OCI-LY7 (cell line): ENCODE data around the gene GPRIN2. TPM values are rescaled to one million over a fixed set of nuclear protein-coding genes. Genes with fewer than 3 reads are reported as not detected.

Experiments used
- BruUV-seq: library from RNA; stranded (reverse); fragments of 400-500 nt; replicated peaks from 2 replicates; lab custom pipeline; 2021; lab: Mats Ljungman, UMichigan
- CTCF ChIA-PET: fragments of 300-600 bp; sonication (Branson Sonifier 250); formaldehyde crosslinking; loops from one replicate; lab custom pipeline; 2022; ENCODE audit warnings: antibody characterized with exemption; ENCODE audit not compliant: unreplicated experiment; lab: Charles Lee
- POLR2A ChIA-PET: fragments of 300-600 bp; sonication (Branson Sonifier 250); formaldehyde crosslinking; loops from one replicate; lab custom pipeline; 2022; ENCODE audit warnings: antibody characterized with exemption; lab: Charles Lee
- DNase-seq: peaks from one replicate; pipeline ENCODE4 v3.0.0-alpha.2; 2015; ENCODE audit warnings: low spot score
- H2AFZ ChIP-seq: fragments of 200-600 bp; sonication (generic), shearing (Covaris generic); 2 replicates; pipeline ENCODE4 v1.6.1; 2014; ENCODE audit warnings: mild to moderate bottlenecking, antibody characterized with exemption, low read length, moderate library complexity
- H3K27ac ChIP-seq: fragments of 200-600 bp; sonication (generic); 2 replicates; pipeline ENCODE4 v1.5.1; 2014; ENCODE audit warnings: mixed run types, low read depth, mild to moderate bottlenecking, moderate library complexity, low read length, inconsistent platforms; ENCODE audit not compliant: poor library complexity, severe bottlenecking
- H3K36me3 ChIP-seq: fragments of 200-600 bp; sonication (generic); 2 replicates; pipeline ENCODE4 v1.6.1; 2014; ENCODE audit warnings: mild to moderate bottlenecking, antibody characterized with exemption, low read length, moderate library complexity, mixed read lengths; ENCODE audit not compliant: insufficient read depth
- H3K4me1 ChIP-seq: fragments of 200-600 bp; sonication (generic); 2 replicates; pipeline ENCODE4 v1.5.1; 2014; ENCODE audit warnings: mild to moderate bottlenecking, low read length; ENCODE audit not compliant: insufficient read depth, poor library complexity, severe bottlenecking
- H3K4me2 ChIP-seq: fragments of 200-600 bp; sonication (generic); 2 replicates; pipeline ENCODE4 v1.6.1; 2014; ENCODE audit warnings: mild to moderate bottlenecking, low read length
- H3K4me3 ChIP-seq: fragments of 200-600 bp; sonication (generic); 2 replicates; pipeline ENCODE4 v1.5.1; 2014; ENCODE audit warnings: mild to moderate bottlenecking, low read depth, low read length; ENCODE audit not compliant: poor library complexity, severe bottlenecking
- H3K79me2 ChIP-seq: fragments of 200-600 bp; sonication (generic); 2 replicates; pipeline ENCODE4 v1.6.1; 2016; ENCODE audit warnings: low read depth, mild to moderate bottlenecking, low read length, moderate library complexity, mixed read lengths; ENCODE audit not compliant: insufficient read depth
- H3K9me2 ChIP-seq: fragments of 200-600 bp; sonication (generic); 2 replicates; pipeline ENCODE4 v1.6.1; 2016; ENCODE audit warnings: mild to moderate bottlenecking, low read length, mixed read lengths; ENCODE audit not compliant: insufficient read depth
- H3K9me3 ChIP-seq: fragments of 200-600 bp; sonication (generic); 2 replicates; pipeline ENCODE4 v1.6.1; 2014; ENCODE audit warnings: mild to moderate bottlenecking, mixed run types, low read length, mixed read lengths
- H4K20me1 ChIP-seq: fragments of 200-600 bp; sonication (generic); 2 replicates; pipeline ENCODE4 v1.6.1; 2014; ENCODE audit warnings: mild to moderate bottlenecking, antibody characterized with exemption, low read length, moderate library complexity, mixed read lengths; ENCODE audit not compliant: insufficient read depth
- CTCF ChIP-seq: fragments of 200-600 bp; sonication (generic); conservative IDR thresholded peaks from 2 replicates; pipeline ENCODE4 v1.5.1; 2014; ENCODE audit warnings: mild to moderate bottlenecking, antibody characterized with exemption, low read length, moderate library complexity, mixed read lengths
- EZH2phosphoT487 ChIP-seq: fragments of 200-600 bp; sonication (generic); IDR thresholded peaks from 2 replicates; pipeline ENCODE4 v1.6.1; 2018; ENCODE audit warnings: low read depth, borderline replicate concordance, mild to moderate bottlenecking, mixed run types, antibody characterized with exemption, low read length, moderate library complexity, mixed read lengths
- intact Hi-C: fragments of 100-400 bp; cut with micrococcal nuclease; formaldehyde crosslinking; loops from one replicate; pipeline ENCODE4 v1.10.0; 2022; ENCODE audit not compliant: unreplicated experiment
- total RNA-seq, 2 experiments: library from RNA; depleted of rRNA in 1 of 2; stranded (reverse); fragments of >200 nt in 1 of 2; shearing (Covaris generic) in 1 of 2; gene quantifications; 2 replicates each; pipeline ENCODE4 v1.2.3, GENCODE V29; 2014 to 2022

The GPRIN2 gene
- total RNA-seq, 2 experiments from 2014 or later = not detected

GRCh38 chr10:46523119-46523961 is 33.1 kb downstream of the GPRIN2 start:
- H3K27ac ChIP-seq = no peak overlapping the region
- ChIA-PET POLR2A (no interaction called here), CTCF (no interaction called here)
- H3K79me2 ChIP-seq = no peaks in the 10 kb centered on the region
- H2AFZ ChIP-seq = no peak overlapping the region
- peaks cover 8% of the 10 kb centered on the region for H3K9me3 ChIP-seq
- TF ChIP-seq EZH2phosphoT487 (no peak), CTCF (no peak)
- no peaks in the 10 kb centered on the region for H3K36me3 ChIP-seq
- H4K20me1 ChIP-seq = no peaks in the 10 kb centered on the region
- intact Hi-C loops = no loop called here
- no peaks in the 10 kb centered on the region for H3K9me2 ChIP-seq
- H3K4me3 ChIP-seq = no peak overlapping the region
- H3K4me2 ChIP-seq = no peak overlapping the region
- DNase-seq = no peak
- no peaks in the 10 kb centered on the region for H3K4me1 ChIP-seq
- no TSS peak for BruUV-seq

DNA sequence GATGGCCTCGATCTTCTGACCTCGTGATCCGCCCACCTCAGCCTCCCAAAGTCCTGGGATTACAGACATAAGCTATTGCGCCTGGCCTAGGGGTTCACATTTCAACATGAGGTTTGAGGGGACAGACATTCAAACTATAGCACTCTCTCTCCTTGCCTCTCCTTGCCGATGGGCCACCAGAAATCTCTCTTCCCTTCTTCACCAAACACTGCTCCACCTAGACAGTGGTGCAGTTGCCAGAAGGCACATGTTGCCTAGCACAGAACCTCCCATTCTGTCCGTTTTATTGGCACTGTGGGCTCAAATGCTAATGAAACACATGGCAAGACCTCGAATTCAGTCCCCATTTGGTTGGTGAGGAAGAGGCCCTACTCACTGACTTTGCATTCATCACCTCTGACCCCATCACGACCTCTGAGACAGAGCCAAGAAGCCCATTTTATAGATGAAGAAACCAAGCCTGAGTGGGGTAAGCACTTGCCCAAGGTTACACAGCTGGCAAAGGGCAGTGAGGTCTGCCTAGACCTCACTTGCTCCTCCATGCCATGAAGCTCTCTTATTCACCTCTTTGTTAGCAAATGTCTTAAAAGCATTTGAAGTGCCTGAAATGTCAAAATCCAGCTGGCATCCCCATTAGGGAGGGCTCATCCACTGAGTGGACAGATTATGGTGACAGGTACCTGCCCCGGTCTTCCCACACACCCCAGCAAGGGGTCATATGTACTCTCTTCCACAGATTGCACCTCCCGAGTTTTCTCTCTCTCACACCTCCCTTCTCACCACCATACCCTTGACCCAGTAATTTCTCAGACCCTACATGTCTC is 34.0 kb downstream of the GPRIN2 start:
- H3K27ac ChIP-seq = no peak overlapping the region
- H3K9me2 ChIP-seq = no peaks in the 10 kb centered on the region
- intact Hi-C loops = no loop called here
- ChIA-PET POLR2A (no interaction called here), CTCF (no interaction called here)
- H4K20me1 ChIP-seq = no peaks in the 10 kb centered on the region
- no peak overlapping the region for H3K4me2 ChIP-seq
- H3K9me3 ChIP-seq = peaks cover 8% of the 10 kb centered on the region
- DNase-seq = no peak
- TF ChIP-seq CTCF (no peak), EZH2phosphoT487 (no peak)
- no peaks in the 10 kb centered on the region for H3K36me3 ChIP-seq
- no peaks in the 10 kb centered on the region for H3K79me2 ChIP-seq
- BruUV-seq = no TSS peak
- H2AFZ ChIP-seq = no peak overlapping the region
- no peak overlapping the region for H3K4me3 ChIP-seq
- H3K4me1 ChIP-seq = no peaks in the 10 kb centered on the region

- Histone ChIP-seq H2AFZ (no peak overlapping the region), H3K4me3 (no peak overlapping the region), H3K4me2 (no peak overlapping the region), H3K36me3 (no peaks in the 10 kb centered on the region), H3K27ac (no peak overlapping the region), H3K9me3 (peaks cover 4% of the 10 kb centered on the region), H3K9me2 (no peaks in the 10 kb centered on the region), H4K20me1 (no peaks in the 10 kb centered on the region), H3K4me1 (no peaks in the 10 kb centered on the region), H3K79me2 (no peaks in the 10 kb centered on the region)
- ChIA-PET CTCF (no interaction called here), POLR2A (no interaction called here)
- TF ChIP-seq EZH2phosphoT487 = no peak
- no peak for TF ChIP-seq CTCF
- intact Hi-C loops = no loop called here
- no peak for DNase-seq
- no TSS peak for BruUV-seq
Measured at GRCh38 chr10:46520941-46521340, 35.5 kb downstream of the GPRIN2 start.
